H1 (cell line): ENCODE results near the gene GHRH. TPM values are rescaled to one million over a fixed set of nuclear protein-coding genes. Genes with fewer than 3 reads are reported as not detected.

Experiments
- CTCF ChIA-PET: fragments of 300-600 bp; sonication (Branson Sonifier 250); formaldehyde crosslinking; loops from one replicate; lab custom pipeline; 2021; ENCODE audit not compliant: partially characterized antibody; lab: Charles Lee
- POLR2A ChIA-PET: fragments of 300-600 bp; sonication (Branson Sonifier 250); formaldehyde crosslinking; loops from one replicate; lab custom pipeline; 2021; ENCODE audit warnings: inconsistent platforms; ENCODE audit not compliant: partially characterized antibody; lab: Charles Lee
- DNase-seq, 2 experiments: peaks; one replicate each; pipeline versions ENCODE4 v3.0.0 to v3.0.0-alpha.2; 2010 to 2022; ENCODE audit warnings: low spot score in 2 of 2, low read depth in 1 of 2, mixed read lengths in 1 of 2
- FAIRE-seq: peaks from 2 replicates; lab custom pipeline; 2011; peaks lifted over from hg19 to GRCh38; lab: Jason Lieb, UNC
- H2AFZ ChIP-seq: 2 replicates; pipeline ENCODE4 v1.8.1; 2012; ENCODE audit warnings: low read length, inconsistent platforms
- H2AK5ac ChIP-seq: 2 replicates; pipeline ENCODE4 v1.6.1; 2013; ENCODE audit warnings: low read depth, low read length
- H2BK120ac ChIP-seq: replicated peaks from 2 replicates; pipeline ENCODE3; 2013; ENCODE audit warnings: low read depth, low read length, inconsistent platforms
- H2BK12ac ChIP-seq: 2 replicates; pipeline ENCODE4 v1.6.1; 2013; ENCODE audit warnings: low read depth, low read length
- H2BK15ac ChIP-seq: 2 replicates; pipeline ENCODE4 v1.6.1; 2013; ENCODE audit warnings: low read length
- H2BK20ac ChIP-seq: 2 replicates; pipeline ENCODE4 v1.6.1; 2013; ENCODE audit warnings: low read length
- H2BK5ac ChIP-seq: 2 replicates; pipeline ENCODE4 v1.6.1; 2013; ENCODE audit warnings: low read depth, low read length
- H3K14ac ChIP-seq: 2 replicates; pipeline ENCODE4 v1.6.1; 2013; ENCODE audit warnings: inconsistent platforms; ENCODE audit not compliant: insufficient read length
- H3K18ac ChIP-seq: 2 replicates; pipeline ENCODE4 v1.6.1; 2013; ENCODE audit warnings: low read length; ENCODE audit errors: extremely low read depth
- H3K23ac ChIP-seq: 2 replicates; pipeline ENCODE4 v1.6.1; 2013; ENCODE audit warnings: inconsistent platforms; ENCODE audit not compliant: insufficient read length
- H3K23me2 ChIP-seq: 2 replicates; pipeline ENCODE4 v1.6.1; 2013; ENCODE audit warnings: low read depth, low read length
- H3K27ac ChIP-seq: 2 replicates; pipeline ENCODE4 v1.6.1; 2011; ENCODE audit warnings: low read depth, low read length, inconsistent platforms
- H3K27me3 ChIP-seq, 4 experiments: replicated peaks in 1 of 4; 1 replicate in 1 of 4; 2 replicates in 3 of 4; pipeline versions ENCODE4 v1.6.1 to v1.8.1; 2011 to 2013; ENCODE audit warnings: low read length in 3 of 4, mild to moderate bottlenecking in 3 of 4, inconsistent platforms in 2 of 4, mixed read lengths in 2 of 4, moderate library complexity in 1 of 4; ENCODE audit not compliant: control insufficient read depth in 3 of 4, insufficient read depth in 3 of 4; ENCODE audit errors: extremely low read depth in 1 of 4
- H3K36me3 ChIP-seq, 4 experiments: 2 replicates each; pipeline versions ENCODE4 v1.6.1 to v1.8.1; 2011 to 2013; ENCODE audit warnings: mild to moderate bottlenecking in 4 of 4, low read length in 3 of 4, moderate library complexity in 2 of 4, control low read depth in 1 of 4, inconsistent platforms in 1 of 4; ENCODE audit not compliant: insufficient read depth in 4 of 4, control insufficient read depth in 2 of 4
- H3K4ac ChIP-seq: replicated peaks from 2 replicates; pipeline ENCODE3; 2013; ENCODE audit warnings: low read length, low read depth, mixed read lengths, inconsistent platforms; ENCODE audit not compliant: insufficient read length
- H3K4me1 ChIP-seq, 4 experiments: replicated peaks in 1 of 4; 1 replicate in 1 of 4; 2 replicates in 3 of 4; pipeline versions ENCODE4 v1.6.1 to v1.8.1; 2011 to 2013; ENCODE audit warnings: low read length in 3 of 4, inconsistent platforms in 2 of 4, mixed read lengths in 1 of 4; ENCODE audit not compliant: insufficient read depth in 4 of 4, control insufficient read depth in 3 of 4
- H3K4me2 ChIP-seq, 2 experiments: 2 replicates each; pipeline versions ENCODE4 v1.6.1 to v1.8.1; 2011 to 2013; ENCODE audit warnings: low read depth in 2 of 2, low read length in 2 of 2, control low read depth in 1 of 2, inconsistent platforms in 1 of 2, mild to moderate bottlenecking in 1 of 2; ENCODE audit not compliant: insufficient read depth in 1 of 2
- H3K4me3 ChIP-seq, 4 experiments: fragments of 200-600, 300-600 bp in 1 of 4; sonication (generic), shearing (Covaris generic), sonication (Bioruptor Twin) in 1 of 4; 2 replicates each; pipeline versions ENCODE4 v1.5.1 to v1.8.1; 2011 to 2016; ENCODE audit warnings: low read length in 4 of 4, low read depth in 3 of 4, control low read depth in 2 of 4, inconsistent platforms in 2 of 4, mild to moderate bottlenecking in 2 of 4, mixed read lengths in 1 of 4, moderate library complexity in 1 of 4; ENCODE audit not compliant: insufficient read depth in 2 of 4; ENCODE audit errors: extremely low read depth in 1 of 4
- H3K56ac ChIP-seq: replicated peaks from 2 replicates; pipeline ENCODE3; 2013; ENCODE audit warnings: low read depth, mild to moderate bottlenecking, mixed read lengths, low read length, inconsistent platforms; ENCODE audit not compliant: insufficient read length
- H3K79me1 ChIP-seq: 2 replicates; pipeline ENCODE4 v1.6.1; 2013; ENCODE audit warnings: low read depth, low read length, control low read depth
- H3K79me2 ChIP-seq, 2 experiments: 2 replicates each; pipeline versions ENCODE4 v1.6.1 to v1.8.1; 2012 to 2013; ENCODE audit warnings: low read length in 2 of 2, mild to moderate bottlenecking in 2 of 2, inconsistent platforms in 1 of 2; ENCODE audit not compliant: insufficient read depth in 2 of 2, control insufficient read depth in 1 of 2
- H3K9ac ChIP-seq, 4 experiments: replicated peaks in 1 of 4; 1 replicate in 1 of 4; 2 replicates in 3 of 4; pipeline versions ENCODE4 v1.6.1 to v1.8.1; 2011 to 2013; ENCODE audit warnings: low read depth in 3 of 4, low read length in 3 of 4, control low read depth in 2 of 4, mild to moderate bottlenecking in 2 of 4, moderate library complexity in 2 of 4, inconsistent platforms in 1 of 4; ENCODE audit errors: extremely low read depth in 1 of 4
- H3K9me3 ChIP-seq, 2 experiments: 2 replicates each; pipeline versions ENCODE4 v1.6.1 to v1.8.1; 2012 to 2013; ENCODE audit warnings: mild to moderate bottlenecking in 2 of 2, moderate library complexity in 2 of 2, control low read depth in 1 of 2, inconsistent platforms in 1 of 2, low read depth in 1 of 2, low read length in 1 of 2, mixed read lengths in 1 of 2; ENCODE audit not compliant: insufficient read depth in 2 of 2
- H4K20me1 ChIP-seq, 2 experiments: replicated peaks in 1 of 2; 2 replicates each; pipeline versions ENCODE3 to v1.8.1; 2011 to 2013; ENCODE audit warnings: inconsistent platforms in 2 of 2, low read length in 2 of 2, mild to moderate bottlenecking in 1 of 2; ENCODE audit not compliant: insufficient read depth in 2 of 2, control insufficient read depth in 1 of 2
- H4K5ac ChIP-seq: 2 replicates; pipeline ENCODE4 v1.6.1; 2013; ENCODE audit warnings: low read length, low read depth, mixed read lengths, inconsistent platforms; ENCODE audit not compliant: insufficient read length
- H4K8ac ChIP-seq: 2 replicates; pipeline ENCODE4 v1.8.0; 2013; ENCODE audit warnings: mild to moderate bottlenecking, moderate library complexity, low read length, inconsistent platforms; ENCODE audit not compliant: insufficient read depth; ENCODE audit errors: extremely low read depth
- H4K91ac ChIP-seq: replicated peaks from 2 replicates; pipeline ENCODE3; 2013; ENCODE audit warnings: low read length, mixed read lengths, inconsistent platforms; ENCODE audit not compliant: insufficient read length
- CTCF ChIP-seq, 3 experiments: IDR thresholded peaks; 1 replicate in 2 of 3; 2 replicates in 1 of 3; pipeline versions ENCODE4 v1.5.1 to v1.6.1; 2011; ENCODE audit warnings: low read length in 3 of 3, mild to moderate bottlenecking in 3 of 3, inconsistent platforms in 2 of 3, low read depth in 1 of 3, moderate library complexity in 1 of 3; ENCODE audit not compliant: insufficient read depth in 1 of 3; ENCODE audit errors: control extremely low read depth in 1 of 3
- HDAC6 ChIP-seq: IDR thresholded peaks from one replicate; pipeline ENCODE4 v1.7.1; 2012; ENCODE audit warnings: low read depth, mild to moderate bottlenecking, inconsistent platforms, low read length, moderate library complexity
- KDM5A ChIP-seq: fragments of 200-600 bp; IDR thresholded peaks from 2 replicates; pipeline ENCODE4 v1.7.1; 2012; ENCODE audit warnings: mild to moderate bottlenecking, low read length, inconsistent platforms, mixed read lengths
- POLR2A ChIP-seq, 2 experiments: IDR thresholded peaks; 1 replicate in 1 of 2; 2 replicates in 1 of 2; pipeline ENCODE4 v1.6.1; 2011; ENCODE audit warnings: low read depth in 2 of 2, low read length in 2 of 2, mild to moderate bottlenecking in 2 of 2; ENCODE audit errors: control extremely low read depth in 1 of 2
- POLR2AphosphoS5 ChIP-seq: IDR thresholded peaks from 2 replicates; pipeline ENCODE4 v1.6.1; 2011; ENCODE audit warnings: low read depth, low read length
- POU5F1 ChIP-seq: IDR thresholded peaks from 2 replicates; pipeline ENCODE4 v1.6.1; 2011; ENCODE audit warnings: low read depth, mild to moderate bottlenecking, low read length, moderate library complexity
- SP2 ChIP-seq: IDR thresholded peaks from 2 replicates; pipeline ENCODE4 v1.6.1; 2012; ENCODE audit warnings: mild to moderate bottlenecking, low read length, inconsistent platforms
- SUZ12 ChIP-seq: fragments of 200-600 bp; sonication (generic); IDR thresholded peaks from 2 replicates; pipeline ENCODE4 v1.6.1; 2012; ENCODE audit warnings: mild to moderate bottlenecking, inconsistent platforms, low read length, moderate library complexity, mixed read lengths
- TAF7 ChIP-seq: optimal IDR thresholded peaks from 2 replicates; pipeline ENCODE3; 2011; ENCODE audit warnings: low read depth, mild to moderate bottlenecking, inconsistent platforms, low read length, moderate library complexity, borderline replicate concordance
- TBP ChIP-seq: IDR thresholded peaks from 2 replicates; pipeline ENCODE4 v1.6.1; 2011; ENCODE audit warnings: low read depth, low read length, improper control_type of control experiment
- WGBS, 2 experiments: shearing (Covaris generic) in 1 of 2; methylation state at CpG; one replicate each; pipeline versions ENCODE4 v1.1.6 to v1.1.7; 2013 to 2015; ENCODE audit warnings: low lambda C conversion rate in 2 of 2, mixed read lengths in 2 of 2, inconsistent platforms in 1 of 2, low coverage in 1 of 2, missing lambda C conversion rate in 1 of 2; ENCODE audit not compliant: insufficient replicate concordance in 2 of 2, insufficient coverage in 1 of 2, insufficient read length in 1 of 2; ENCODE audit errors: extremely low coverage in 1 of 2, missing lambda C conversion rate in 1 of 2; 5-methylcytosine and 5-hydroxymethylcytosine counted together
- polyA plus RNA-seq, 7 experiments: library from polyadenylated mRNA; depleted of rRNA in 3 of 7; stranded (reverse) in 5 of 7; unstranded in 2 of 7; fragments of >200 nt in 5 of 7; fragments of 200-250 nt in 2 of 7; gene quantifications; 1 replicate in 5 of 7; 2 replicates in 1 of 7; 4 replicates in 1 of 7; pipeline versions ENCODE4 v1.2.1 to v1.2.3, GENCODE V29; 2011 to 2013; ENCODE audit warnings: missing spikeins in 2 of 7, mixed read lengths in 2 of 7
- total RNA-seq: library from RNA; stranded (reverse); fragmentation: NEBNext Ultra II Directional; extraction: Animal tissue kit (Norgen Biotek cat#: 25700); gene quantifications from 2 replicates; pipeline ENCODE4 v1.2.1, GENCODE V29; 2021
- TF ChIP-seq, protein P1 (sequence below): IDR thresholded peaks from 2 replicates; pipeline ENCODE4 v1.6.1; 2011; ENCODE audit warnings: low read depth, mild to moderate bottlenecking, low read length; ENCODE audit not compliant: insufficient read depth

Gene GHRH
- total and polyA plus RNA-seq, 2 of the 8 experiments (the other 6 are each of a cell fraction or from before 2014, with no cell fraction given) = not detected

- H2AK5ac ChIP-seq = no peak overlapping the region
- WGBS, 2 experiments = 77% methylated on average over 11 of the region's 11 CpGs; no CpG with 5 or more reads in 1 of the 2 experiments
- no peak overlapping the region for H3K9ac ChIP-seq
- H3K27me3 ChIP-seq = no peaks in the 10 kb centered on the region
- no peak overlapping the region for H3K4ac ChIP-seq
- H3K23ac ChIP-seq = no peak overlapping the region
- no peak overlapping the region for H3K27ac ChIP-seq
- H3K79me2 ChIP-seq = no peaks in the 10 kb centered on the region
- H3K23me2 ChIP-seq = no peaks in the 10 kb centered on the region
- no peaks in the 10 kb centered on the region for H3K36me3 ChIP-seq
- no peak overlapping the region for H4K5ac ChIP-seq
- H3K4me1 ChIP-seq = peaks cover 0 to 15% (median 6%) of the 10 kb centered on the region in 4 experiments; a peak in 6 of 7 replicates
- H3K18ac ChIP-seq = peak overlapping the region; percentile 25; the same call in 1 of the 2 replicates
- H2BK120ac ChIP-seq = peak overlapping the region; percentile 8
- H2BK12ac ChIP-seq = no peak overlapping the region
- H4K91ac ChIP-seq = peak overlapping the region; percentile 10
- H3K79me1 ChIP-seq = no peaks in the 10 kb centered on the region
- no peak for DNase-seq
- H3K14ac ChIP-seq = no peak overlapping the region
- POLR2A ChIA-PET = interaction anchor here (1.3 to 2.2 kb wide), 4 partner anchors 9 to 268 kb away, joined by 3 to 15 read pairs (median 8); partner anchors contain the start of genes BLCAP and RPN2
- no peak overlapping the region for H2BK5ac ChIP-seq
- H2BK20ac ChIP-seq = 0 out of 2 replicates have a peak overlapping the region, but pooled peaks have one; percentile 3
- no peak for FAIRE-seq
- no peak overlapping the region for H3K4me2 ChIP-seq
- H4K8ac ChIP-seq = no peak overlapping the region
- H2AFZ ChIP-seq = 0 out of 2 replicates have a peak overlapping the region, but pooled peaks have one; percentile 33
- peaks cover 0 to 5% of the 10 kb centered on the region in 2 experiments; a peak in 2 of 4 replicates for H3K9me3 ChIP-seq
- no peaks in the 10 kb centered on the region for H4K20me1 ChIP-seq
- CTCF ChIA-PET = interaction anchor here (1.0 to 1.5 kb wide), 6 partner anchors 10 to 137 kb away, joined by 3 to 5 read pairs (median 4); no protein-coding TSS in a partner anchor
- H3K4me3 ChIP-seq = no peak overlapping the region
- no peak overlapping the region; the same call in 1 of the 2 replicates for H2BK15ac ChIP-seq
- H3K56ac ChIP-seq = no peak overlapping the region
- no peak for TF ChIP-seq SUZ12
- no peak for TF ChIP-seq TBP
- no peak for TF ChIP-seq HDAC6
- no peak for TF ChIP-seq KDM5A
- TF ChIP-seq TAF7 = no peak
- TF ChIP-seq POU5F1 = no peak
- TF ChIP-seq POLR2A (IDR thresholded peaks at IDR 0.05; ENCODE audit: control extremely low read depth in 1 of 2, low read depth in 2 of 2, low read length in 2 of 2) = no peak
- TF ChIP-seq POLR2AphosphoS5 = no peak
- TF ChIP-seq, protein P1, sequence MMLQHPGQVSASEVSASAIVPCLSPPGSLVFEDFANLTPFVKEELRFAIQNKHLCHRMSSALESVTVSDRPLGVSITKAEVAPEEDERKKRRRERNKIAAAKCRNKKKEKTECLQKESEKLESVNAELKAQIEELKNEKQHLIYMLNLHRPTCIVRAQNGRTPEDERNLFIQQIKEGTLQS = no peak
- TF ChIP-seq SP2 = no peak
- TF ChIP-seq CTCF (IDR thresholded peaks at IDR 0.05; ENCODE audit: control extremely low read depth in 1 of 3, insufficient read depth in 1 of 3, low read depth in 1 of 3, low read length in 3 of 3) = no peak
These were observed 2.6 kb downstream of the GHRH start for GRCh38 chr20:37259031-37259430.
